ENCODE data around the gene APP. TPM values are rescaled to one million over a fixed set of nuclear protein-coding genes. Genes with fewer than 3 reads are reported as not detected.

Gene APP
- polyA plus RNA-seq, 1 experiment, result 964 TPM

DNA sequence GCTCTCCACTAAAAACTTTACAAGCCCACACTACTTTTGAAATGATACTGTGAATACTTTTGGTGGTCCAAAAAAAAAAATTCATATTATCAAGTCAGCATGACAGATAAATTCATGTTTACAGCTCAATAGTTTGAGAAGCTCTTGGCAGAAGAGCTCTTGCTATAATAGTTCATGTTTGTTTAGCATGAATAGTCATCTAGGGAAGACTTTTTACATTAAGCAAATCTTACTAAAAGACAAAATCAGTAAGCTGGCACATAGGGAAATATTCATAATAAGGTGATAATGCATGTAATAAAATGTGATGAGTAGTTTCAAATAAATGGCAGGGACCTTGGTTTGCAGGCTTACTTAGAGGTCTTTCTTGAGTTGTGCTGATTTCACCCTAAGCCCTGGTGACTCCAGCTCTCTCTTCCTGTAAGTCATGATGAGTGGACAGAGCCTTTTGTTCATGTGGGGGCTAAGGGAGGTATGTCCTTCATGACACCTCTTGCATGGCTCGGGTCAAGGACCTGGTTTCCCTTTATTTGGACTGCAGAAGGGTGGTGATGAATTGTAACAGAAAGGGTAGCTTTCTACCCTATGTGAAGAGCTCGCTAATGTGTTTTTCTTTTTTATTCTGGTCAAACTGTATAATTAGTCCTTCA lies 269.1 kb downstream of the APP start:
- CTCF ChIA-PET, result interaction anchor here (0.6 to 1.2 kb wide), 3 partner anchors 36 to 816 kb away, joined by 3 read pairs; no protein-coding TSS in a partner anchor
- POLR2A ChIA-PET, result interaction anchor here (0.6 to 0.7 kb wide), 2 partner anchors 9 to 543 kb away, joined by 3 to 5 read pairs; no protein-coding TSS in a partner anchor
- no peak for DNase-seq (ENCODE audit: low read depth)

DNA sequence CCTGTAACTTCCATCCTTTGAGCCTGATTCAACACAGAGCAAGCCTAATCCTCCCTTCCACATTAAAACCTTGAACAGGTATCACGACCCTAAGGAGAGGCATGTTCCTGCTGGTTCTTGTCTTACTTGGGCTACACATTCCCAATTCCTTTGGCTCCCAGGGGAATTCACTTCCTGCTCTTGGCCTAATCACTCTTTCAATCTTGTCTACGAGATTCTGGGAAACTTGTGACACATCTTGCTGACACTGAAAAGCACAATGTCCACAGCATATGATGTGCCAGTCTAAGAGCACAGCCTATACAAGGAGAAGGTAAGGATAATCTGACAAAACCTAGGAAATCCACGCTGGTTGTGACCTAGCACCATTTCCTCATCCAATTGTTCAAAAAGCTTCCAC lies 271.9 kb downstream of the APP start:
- CTCF ChIA-PET, result interaction anchor here (1.0 to 1.7 kb wide), 2 partner anchors 271 to 272 kb away, joined by 3 to 8 read pairs; partner anchors contain the start of gene APP

More for the DNA sequence above, 269.1 kb downstream of the APP start:
- peaks cover 5% of the 10 kb centered on the region for H3K36me3 ChIP-seq (ENCODE audit: control insufficient read depth, insufficient read depth, low read length)
- H3K4me3 ChIP-seq (ENCODE audit: low read depth, low read length), result no peak overlapping the region
- H3K27me3 ChIP-seq (ENCODE audit: control insufficient read depth, insufficient read depth, low read length), result no peaks in the 10 kb centered on the region
- TF ChIP-seq, protein P1, sequence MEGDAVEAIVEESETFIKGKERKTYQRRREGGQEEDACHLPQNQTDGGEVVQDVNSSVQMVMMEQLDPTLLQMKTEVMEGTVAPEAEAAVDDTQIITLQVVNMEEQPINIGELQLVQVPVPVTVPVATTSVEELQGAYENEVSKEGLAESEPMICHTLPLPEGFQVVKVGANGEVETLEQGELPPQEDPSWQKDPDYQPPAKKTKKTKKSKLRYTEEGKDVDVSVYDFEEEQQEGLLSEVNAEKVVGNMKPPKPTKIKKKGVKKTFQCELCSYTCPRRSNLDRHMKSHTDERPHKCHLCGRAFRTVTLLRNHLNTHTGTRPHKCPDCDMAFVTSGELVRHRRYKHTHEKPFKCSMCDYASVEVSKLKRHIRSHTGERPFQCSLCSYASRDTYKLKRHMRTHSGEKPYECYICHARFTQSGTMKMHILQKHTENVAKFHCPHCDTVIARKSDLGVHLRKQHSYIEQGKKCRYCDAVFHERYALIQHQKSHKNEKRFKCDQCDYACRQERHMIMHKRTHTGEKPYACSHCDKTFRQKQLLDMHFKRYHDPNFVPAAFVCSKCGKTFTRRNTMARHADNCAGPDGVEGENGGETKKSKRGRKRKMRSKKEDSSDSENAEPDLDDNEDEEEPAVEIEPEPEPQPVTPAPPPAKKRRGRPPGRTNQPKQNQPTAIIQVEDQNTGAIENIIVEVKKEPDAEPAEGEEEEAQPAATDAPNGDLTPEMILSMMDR (IDR thresholded peaks at IDR 0.05; ENCODE audit: insufficient read depth, low read depth, low read length), result no peak

DNA sequence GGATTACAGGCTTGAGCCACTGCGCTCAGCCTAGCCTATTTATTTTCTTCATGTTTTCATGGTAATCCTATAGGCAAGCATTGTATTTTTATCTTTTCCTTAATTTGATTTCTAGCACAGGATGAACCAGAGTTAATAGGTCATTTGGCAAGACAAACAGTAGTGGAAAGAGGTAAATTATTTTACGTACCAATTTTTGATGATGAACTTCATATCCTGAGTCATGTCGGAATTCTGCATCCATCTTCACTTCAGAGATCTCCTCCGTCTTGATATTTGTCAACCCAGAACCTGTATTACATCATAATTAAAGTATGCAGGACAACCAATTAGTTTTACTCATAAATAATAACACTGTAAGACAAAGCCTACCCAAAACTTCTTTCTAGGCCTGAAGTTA lies 273.2 kb downstream of the APP start:
- CTCF ChIA-PET, result interaction anchor here (0.8 to 2.1 kb wide), 2 partner anchors 15 to 818 kb away, joined by 3 to 8 read pairs; no protein-coding TSS in a partner anchor
- H3K4me3 ChIP-seq (ENCODE audit: low read depth, low read length), result no peak overlapping the region

More for the DNA sequence above, 271.9 kb downstream of the APP start:
- TF ChIP-seq, protein P1 (IDR thresholded peaks at IDR 0.05; ENCODE audit: insufficient read depth, low read depth, low read length), result no peak
- Histone ChIP-seq H3K27me3 (ENCODE audit: control insufficient read depth, insufficient read depth, low read length) (no peaks in the 10 kb centered on the region), H3K36me3 (ENCODE audit: control insufficient read depth, insufficient read depth, low read length) (peaks cover 2% of the 10 kb centered on the region), H3K4me3 (ENCODE audit: low read depth, low read length) (no peak overlapping the region)
- POLR2A ChIA-PET, result no interaction called here
- no peak for DNase-seq (ENCODE audit: low read depth)

DNA sequence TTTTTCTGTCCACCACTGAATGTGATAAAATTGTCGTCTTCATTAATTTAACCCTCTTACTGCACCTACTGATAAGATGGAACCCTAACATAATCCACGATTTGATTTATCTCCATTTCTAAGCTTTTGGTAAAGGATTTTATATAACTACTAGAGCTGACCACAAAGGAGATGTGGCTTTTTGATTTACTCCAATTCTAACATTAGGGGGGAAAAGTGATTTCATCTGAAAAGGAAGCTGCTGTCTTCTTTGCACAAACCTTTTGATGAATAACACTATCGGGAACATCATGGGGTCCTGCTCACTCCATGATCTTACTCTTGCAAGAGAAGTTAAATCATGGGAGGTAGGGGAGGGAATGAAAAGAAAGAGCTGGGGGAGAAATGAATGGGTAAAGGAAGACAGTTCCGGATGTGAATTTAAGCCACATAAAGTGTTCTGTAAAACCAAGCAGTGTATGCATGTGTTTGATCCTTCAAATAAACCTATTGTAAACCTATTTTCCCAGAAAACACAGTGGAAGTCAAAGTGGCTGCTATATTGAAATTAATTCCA lies 274.0 kb downstream of the APP start:
- TF ChIP-seq, protein P1 (IDR thresholded peaks at IDR 0.05; ENCODE audit: insufficient read depth, low read depth, low read length), result no peak
- ChIA-PET CTCF (interaction anchor here (0.7 to 2.1 kb wide), 13 partner anchors 10 to 819 kb away, joined by 3 to 10 read pairs (median 4); partner anchors contain the start of gene APP), POLR2A (no interaction called here)
- DNase-seq (ENCODE audit: low read depth), result no peak
- no peak overlapping the region for H3K4me3 ChIP-seq (ENCODE audit: low read depth, low read length)
- peaks cover 2% of the 10 kb centered on the region; the same call in 1 of the 2 replicates for H3K36me3 ChIP-seq (ENCODE audit: control insufficient read depth, insufficient read depth, low read length)
- H3K27me3 ChIP-seq (ENCODE audit: control insufficient read depth, insufficient read depth, low read length), result no peaks in the 10 kb centered on the region

More for the DNA sequence above, 273.2 kb downstream of the APP start:
- Histone ChIP-seq H3K27me3 (ENCODE audit: control insufficient read depth, insufficient read depth, low read length) (no peaks in the 10 kb centered on the region), H3K36me3 (ENCODE audit: control insufficient read depth, insufficient read depth, low read length) (peaks cover 2% of the 10 kb centered on the region; the same call in 1 of the 2 replicates)
- POLR2A ChIA-PET, result no interaction called here
- DNase-seq (ENCODE audit: low read depth), result no peak
- TF ChIP-seq, protein P1 (IDR thresholded peaks at IDR 0.05; ENCODE audit: insufficient read depth, low read depth, low read length), result no peak

DNA sequence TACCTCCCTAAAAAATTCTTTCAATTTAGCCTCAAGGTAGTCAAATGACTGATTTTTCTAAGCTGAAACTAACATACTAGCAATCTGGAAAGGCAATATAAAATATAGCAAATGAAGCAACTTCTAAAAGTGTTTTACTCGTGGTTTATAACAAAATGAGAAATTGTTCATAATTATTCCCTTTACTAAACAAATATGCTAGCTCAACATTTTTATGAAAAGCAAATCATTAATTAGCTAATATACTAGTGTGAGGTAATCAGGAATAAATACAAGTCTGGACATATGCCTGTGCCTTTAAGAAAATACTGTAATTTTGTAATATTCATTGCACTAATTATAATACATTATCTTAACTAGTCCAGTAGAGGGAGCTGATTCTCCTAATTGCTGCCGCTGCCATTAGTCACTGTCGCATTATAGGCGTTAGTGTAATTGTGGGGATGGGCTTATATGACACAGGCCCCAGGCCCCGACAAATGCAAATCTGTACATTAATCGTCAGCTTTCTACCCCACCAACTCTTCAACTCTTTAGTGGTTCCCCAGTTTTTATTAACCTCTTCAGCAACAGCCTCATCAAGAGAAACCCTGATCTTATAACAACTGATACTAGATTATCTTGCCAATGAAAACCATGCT lies 274.9 kb downstream of the APP start:
- ChIA-PET POLR2A (no interaction called here), CTCF (interaction anchor here (0.6 to 2.1 kb wide), 18 partner anchors 9 to 822 kb away, joined by 3 to 10 read pairs (median 4); partner anchors contain the start of gene APP)
- Histone ChIP-seq H3K36me3 (ENCODE audit: control insufficient read depth, insufficient read depth, low read length) (peaks cover 3% of the 10 kb centered on the region), H3K4me3 (ENCODE audit: low read depth, low read length) (no peak overlapping the region), H3K27me3 (ENCODE audit: control insufficient read depth, insufficient read depth, low read length) (no peaks in the 10 kb centered on the region)
- TF ChIP-seq, protein P1 (IDR thresholded peaks at IDR 0.05; ENCODE audit: insufficient read depth, low read depth, low read length), result peak; percentile 55
- DNase-seq (ENCODE audit: low read depth), result no peak

Data from BJ (cell line).